Vagina (tissue), 2 donors: ENCODE measurements around the gene MFRP.

Source experiments
- CTCF ChIP-seq, 3 experiments: fragments of 450-650 bp in 2 of 3; fragments of 200-600 bp in 1 of 3; sonication (generic) in 1 of 3; IDR thresholded peaks; one replicate each; pipeline ENCODE4 v1.5.1; 2017 to 2019; ENCODE audit warnings: antibody characterized with exemption in 3 of 3, mild to moderate bottlenecking in 2 of 3, moderate library complexity in 2 of 3
- POLR2A ChIP-seq, 2 donors: fragments of 450-650 bp; IDR thresholded peaks; one replicate each; pipeline ENCODE4 v1.6.1; 2017; ENCODE audit warnings: antibody characterized with exemption in 2 of 2, mild to moderate bottlenecking in 2 of 2, moderate library complexity in 2 of 2

GRCh38 chr11:119369132-119369925 is 22.8 kb upstream of the MFRP start:
- TF ChIP-seq POLR2A (IDR thresholded peaks at IDR 0.05), result no peak
- no peak for TF ChIP-seq CTCF (IDR thresholded peaks at IDR 0.05)
